Measurements from ENCODE around the gene APOM.

DNA sequence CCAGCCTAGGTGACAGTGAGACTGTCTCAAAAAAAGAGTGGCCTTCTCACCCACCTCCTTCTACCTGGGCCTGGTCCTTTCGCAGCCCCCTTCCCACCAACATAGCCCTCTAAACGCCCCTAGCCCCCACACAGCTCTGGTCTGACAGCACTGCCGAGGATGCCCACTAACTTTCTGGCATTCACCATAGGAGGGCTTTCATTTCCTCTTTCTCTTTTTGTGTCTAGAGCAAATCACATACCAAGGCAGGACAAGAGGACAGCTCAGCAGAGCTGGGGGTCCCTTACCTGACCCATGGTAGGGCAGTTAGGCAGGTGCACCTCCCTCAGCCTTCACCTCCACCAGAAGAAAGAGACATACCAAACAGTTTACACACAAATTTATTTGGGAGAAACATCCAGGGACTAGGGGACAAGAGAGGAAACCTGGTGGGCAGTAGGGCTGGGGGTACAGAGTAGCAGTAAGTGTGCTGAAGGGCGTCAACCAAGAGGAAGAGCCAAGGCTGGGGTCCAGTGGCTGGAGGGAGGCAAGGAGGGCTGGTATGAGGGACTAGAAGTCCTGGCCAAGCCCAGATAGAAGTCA lies 20.7 kb downstream of the APOM start:
- TF ChIP-seq, protein P1, sequence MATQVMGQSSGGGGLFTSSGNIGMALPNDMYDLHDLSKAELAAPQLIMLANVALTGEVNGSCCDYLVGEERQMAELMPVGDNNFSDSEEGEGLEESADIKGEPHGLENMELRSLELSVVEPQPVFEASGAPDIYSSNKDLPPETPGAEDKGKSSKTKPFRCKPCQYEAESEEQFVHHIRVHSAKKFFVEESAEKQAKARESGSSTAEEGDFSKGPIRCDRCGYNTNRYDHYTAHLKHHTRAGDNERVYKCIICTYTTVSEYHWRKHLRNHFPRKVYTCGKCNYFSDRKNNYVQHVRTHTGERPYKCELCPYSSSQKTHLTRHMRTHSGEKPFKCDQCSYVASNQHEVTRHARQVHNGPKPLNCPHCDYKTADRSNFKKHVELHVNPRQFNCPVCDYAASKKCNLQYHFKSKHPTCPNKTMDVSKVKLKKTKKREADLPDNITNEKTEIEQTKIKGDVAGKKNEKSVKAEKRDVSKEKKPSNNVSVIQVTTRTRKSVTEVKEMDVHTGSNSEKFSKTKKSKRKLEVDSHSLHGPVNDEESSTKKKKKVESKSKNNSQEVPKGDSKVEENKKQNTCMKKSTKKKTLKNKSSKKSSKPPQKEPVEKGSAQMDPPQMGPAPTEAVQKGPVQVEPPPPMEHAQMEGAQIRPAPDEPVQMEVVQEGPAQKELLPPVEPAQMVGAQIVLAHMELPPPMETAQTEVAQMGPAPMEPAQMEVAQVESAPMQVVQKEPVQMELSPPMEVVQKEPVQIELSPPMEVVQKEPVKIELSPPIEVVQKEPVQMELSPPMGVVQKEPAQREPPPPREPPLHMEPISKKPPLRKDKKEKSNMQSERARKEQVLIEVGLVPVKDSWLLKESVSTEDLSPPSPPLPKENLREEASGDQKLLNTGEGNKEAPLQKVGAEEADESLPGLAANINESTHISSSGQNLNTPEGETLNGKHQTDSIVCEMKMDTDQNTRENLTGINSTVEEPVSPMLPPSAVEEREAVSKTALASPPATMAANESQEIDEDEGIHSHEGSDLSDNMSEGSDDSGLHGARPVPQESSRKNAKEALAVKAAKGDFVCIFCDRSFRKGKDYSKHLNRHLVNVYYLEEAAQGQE (tag by site-specific recombination; IDR thresholded peaks at IDR 0.05): no peak
- TF ChIP-seq, protein P2, sequence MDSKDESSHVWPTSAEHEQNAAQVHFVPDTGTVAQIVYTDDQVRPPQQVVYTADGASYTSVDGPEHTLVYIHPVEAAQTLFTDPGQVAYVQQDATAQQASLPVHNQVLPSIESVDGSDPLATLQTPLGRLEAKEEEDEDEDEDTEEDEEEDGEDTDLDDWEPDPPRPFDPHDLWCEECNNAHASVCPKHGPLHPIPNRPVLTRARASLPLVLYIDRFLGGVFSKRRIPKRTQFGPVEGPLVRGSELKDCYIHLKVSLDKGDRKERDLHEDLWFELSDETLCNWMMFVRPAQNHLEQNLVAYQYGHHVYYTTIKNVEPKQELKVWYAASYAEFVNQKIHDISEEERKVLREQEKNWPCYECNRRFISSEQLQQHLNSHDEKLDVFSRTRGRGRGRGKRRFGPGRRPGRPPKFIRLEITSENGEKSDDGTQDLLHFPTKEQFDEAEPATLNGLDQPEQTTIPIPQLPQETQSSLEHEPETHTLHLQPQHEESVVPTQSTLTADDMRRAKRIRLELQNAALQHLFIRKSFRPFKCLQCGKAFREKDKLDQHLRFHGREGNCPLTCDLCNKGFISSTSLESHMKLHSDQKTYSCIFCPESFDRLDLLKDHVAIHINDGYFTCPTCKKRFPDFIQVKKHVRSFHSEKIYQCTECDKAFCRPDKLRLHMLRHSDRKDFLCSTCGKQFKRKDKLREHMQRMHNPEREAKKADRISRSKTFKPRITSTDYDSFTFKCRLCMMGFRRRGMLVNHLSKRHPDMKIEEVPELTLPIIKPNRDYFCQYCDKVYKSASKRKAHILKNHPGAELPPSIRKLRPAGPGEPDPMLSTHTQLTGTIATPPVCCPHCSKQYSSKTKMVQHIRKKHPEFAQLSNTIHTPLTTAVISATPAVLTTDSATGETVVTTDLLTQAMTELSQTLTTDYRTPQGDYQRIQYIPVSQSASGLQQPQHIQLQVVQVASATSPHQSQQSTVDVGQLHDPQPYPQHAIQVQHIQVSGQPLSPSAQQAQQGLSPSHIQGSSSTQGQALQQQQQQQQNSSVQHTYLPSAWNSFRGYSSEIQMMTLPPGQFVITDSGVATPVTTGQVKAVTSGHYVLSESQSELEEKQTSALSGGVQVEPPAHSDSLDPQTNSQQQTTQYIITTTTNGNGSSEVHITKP (tag by site-specific recombination; IDR thresholded peaks at IDR 0.05): no peak
- TF ChIP-seq ZNF302 (tag by site-specific recombination; IDR thresholded peaks at IDR 0.05; ENCODE audit: low read depth): no peak
- TF ChIP-seq CTCF (tag by site-specific recombination; IDR thresholded peaks at IDR 0.05): no peak
- TF ChIP-seq ZNF626 (tag by site-specific recombination; IDR thresholded peaks at IDR 0.05): no peak

Data from HEK293 (cell line).